ENCODE results near the gene RACK1. TPM values are rescaled to one million over a fixed set of nuclear protein-coding genes. Genes with fewer than 3 reads are reported as not detected.
"Not testable (repeated sequence)": the region's sequence is repeated elsewhere in the genome, so short reads cannot be mapped to it uniquely, and the experiment has no call there.

Gene RACK1
- total and polyA plus RNA-seq, 2 of the 4 experiments (the other 2 are of a cell fraction) = 4,263 to 9,350 TPM

DNA sequence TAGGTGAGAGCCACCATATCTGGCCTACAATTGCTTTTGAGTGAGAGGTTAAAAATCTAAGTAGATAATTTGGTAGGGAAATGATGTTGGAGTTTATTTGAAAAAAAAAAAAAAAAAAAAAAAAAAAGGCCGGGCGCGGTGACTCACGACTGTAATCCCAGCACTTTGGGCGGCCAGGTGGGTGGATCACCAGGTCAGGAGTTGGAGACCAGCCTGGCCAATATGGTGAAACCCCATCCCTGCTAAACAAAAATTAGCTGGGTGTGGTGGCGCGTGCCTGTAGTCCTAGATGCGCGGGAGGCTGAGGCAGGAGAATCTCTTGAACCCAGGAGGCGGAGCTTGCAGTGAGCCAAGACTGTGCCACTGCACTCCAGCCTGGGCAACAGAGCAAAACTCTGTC lies 29.5 kb downstream of the RACK1 start:
- H3K27me3 ChIP-seq (ENCODE audit: control insufficient read depth, insufficient read depth, low read length); DNase-seq; H3K27ac ChIP-seq (ENCODE audit: insufficient read depth, low read length); H3K4me1 ChIP-seq (ENCODE audit: control insufficient read depth, insufficient read depth, low read length); dilution Hi-C loops (cut with HindIII; ENCODE audit: low sequenced_read_pairs, unreplicated experiment); H3K4ac ChIP-seq (ENCODE audit: low read depth, low read length); H4K91ac ChIP-seq (ENCODE audit: insufficient read depth, low read depth, low read length); H2BK20ac ChIP-seq (ENCODE audit: low read depth, low read length); H2BK120ac ChIP-seq (ENCODE audit: low read depth, low read length); H3K18ac ChIP-seq (ENCODE audit: low read depth, low read length); H3K56ac ChIP-seq (ENCODE audit: extremely low read depth, insufficient read depth, low read length); H4K20me1 ChIP-seq (ENCODE audit: insufficient read depth, low read length); H4K8ac ChIP-seq (ENCODE audit: low read depth in 2 of 2, low read length in 2 of 2); H2AFZ ChIP-seq (replicated peaks; ENCODE audit: low read length, poor library complexity); H3K14ac ChIP-seq (replicated peaks; ENCODE audit: low read depth, low read length); H3K36me3 ChIP-seq (ENCODE audit: control insufficient read depth, insufficient read depth, low read length); POLR2A ChIA-PET (ENCODE audit: unreplicated experiment); in situ Hi-C loops (cut with MboI; ENCODE audit: low sequenced_read_pairs); H2BK15ac ChIP-seq (ENCODE audit: low read depth, low read length); H3K4me2 ChIP-seq (ENCODE audit: low read depth, low read length); ATAC-seq (ENCODE audit: low read depth); H3K9me1 ChIP-seq (ENCODE audit: insufficient read depth, low read length); H3K9ac ChIP-seq (ENCODE audit: low read depth, low read length); H4K5ac ChIP-seq (ENCODE audit: low read depth, low read length); H3K9me3 ChIP-seq (ENCODE audit: control insufficient read depth, insufficient read depth, low read length); H3K79me1 ChIP-seq (ENCODE audit: low read depth in 1 of 2, low read length in 2 of 2); H2AK5ac ChIP-seq (ENCODE audit: low read depth, low read length); H3K4me3 ChIP-seq (ENCODE audit: insufficient read depth, low read depth, low read length); intact Hi-C loops (cut with micrococcal nuclease); CTCF ChIA-PET; BruUV-seq (replicated peaks); H3K23ac ChIP-seq (ENCODE audit: low read depth, low read length); H2AK9ac ChIP-seq (replicated peaks; ENCODE audit: low read depth, low read length, poor library complexity); H2BK5ac ChIP-seq (ENCODE audit: low read depth, low read length, poor library complexity, severe bottlenecking): not testable (repeated sequence)
- WGBS, 2 experiments (ENCODE audit: extremely low coverage in 2 of 2, insufficient read length in 1 of 2) = 77% methylated on average over 3 of the region's 10 CpGs; no CpG with 5 or more reads in 1 of the 2 experiments
